Spinal cord (tissue), 10 donors: ENCODE results near the gene FBN2. TPM values are rescaled to one million over a fixed set of nuclear protein-coding genes. Genes with fewer than 3 reads are reported as not detected.

ENCODE experiments used
- DNase-seq, 6 donors: peaks; one replicate each; pipeline versions ENCODE4 v3.0.0 to v3.0.0-alpha.2; 2013 to 2015; ENCODE audit warnings: low spot score in 6 of 6, low read depth in 4 of 6
- H3K27ac ChIP-seq: one replicate; pipeline ENCODE4 v1.5.1; 2013; ENCODE audit warnings: low read depth, low read length, control low read depth
- H3K27me3 ChIP-seq: one replicate; pipeline ENCODE4 v1.6.1; 2013; ENCODE audit warnings: low read length; ENCODE audit not compliant: control insufficient read depth, insufficient read depth
- H3K36me3 ChIP-seq: one replicate; pipeline ENCODE4 v1.6.1; 2013; ENCODE audit warnings: low read length; ENCODE audit not compliant: control insufficient read depth, insufficient read depth
- H3K4me1 ChIP-seq: one replicate; pipeline ENCODE4 v1.6.1; 2013; ENCODE audit warnings: low read length; ENCODE audit not compliant: control insufficient read depth, insufficient read depth
- H3K4me3 ChIP-seq: one replicate; pipeline ENCODE4 v1.5.1; 2013; ENCODE audit warnings: low read depth, low read length, control low read depth
- H3K9me3 ChIP-seq: one replicate; pipeline ENCODE4 v1.6.1; 2013; ENCODE audit warnings: low read length; ENCODE audit not compliant: control insufficient read depth, insufficient read depth
- WGBS: methylation state at CpG from one replicate; pipeline ENCODE4 v1.1.5; 2013; ENCODE audit warnings: missing lambda C conversion rate; ENCODE audit not compliant: insufficient coverage; 5-methylcytosine and 5-hydroxymethylcytosine counted together
- polyA plus RNA-seq, 2 donors: library from polyadenylated mRNA; unstranded; fragments of 120-200 nt; gene quantifications; one replicate each; pipeline ENCODE4 v1.2.1, GENCODE V29; 2013; ENCODE audit not compliant: insufficient read length in 2 of 2
- total RNA-seq, 2 donors: library from RNA; depleted of rRNA in 1 of 2; stranded (reverse); fragments of 120-200 nt in 1 of 2; fragments of >200 nt in 1 of 2; gene quantifications; one replicate each; pipeline versions ENCODE4 v1.2.3 to v1.2.4, GENCODE V29; 2013 to 2014
- donor health status: healthy.

The FBN2 gene
- total and polyA plus RNA-seq, 4 donors: 11.9 to 134 (median 59.4) TPM

DNA sequence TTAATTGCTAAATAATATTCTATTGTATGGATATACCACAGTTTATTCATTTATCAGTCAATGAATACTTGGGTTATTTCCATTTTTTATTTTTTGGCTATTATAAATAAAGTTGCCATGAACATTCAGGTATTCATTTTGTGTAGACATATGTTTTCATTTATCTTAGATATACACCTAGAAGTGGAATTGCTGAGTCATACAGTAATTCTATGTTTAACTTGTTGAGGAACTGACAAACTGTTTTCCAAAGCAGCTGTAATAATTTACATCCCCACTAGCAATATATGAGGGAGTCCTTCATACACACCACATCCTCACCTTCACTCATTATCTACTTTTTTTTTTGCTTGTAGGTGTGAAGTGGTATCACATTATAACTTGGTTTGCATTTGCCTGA lies 123.6 kb downstream of the FBN2 start:
- Histone ChIP-seq H3K9me3 (no peaks in the 10 kb centered on the region), H3K27ac (no peak overlapping the region), H3K27me3 (no peaks in the 10 kb centered on the region), H3K4me3 (no peak overlapping the region), H3K36me3 (no peaks in the 10 kb centered on the region), H3K4me1 (no peaks in the 10 kb centered on the region)
- DNase-seq: no peak

- H3K4me3 ChIP-seq: no peak overlapping the region
- H3K27me3 ChIP-seq: no peaks in the 10 kb centered on the region
- 88% methylated on average over 1 of the region's 2 CpGs for WGBS
- no peaks in the 10 kb centered on the region for H3K4me1 ChIP-seq
- DNase-seq: no peak
- no peak overlapping the region for H3K27ac ChIP-seq
- H3K36me3 ChIP-seq: no peaks in the 10 kb centered on the region
- no peaks in the 10 kb centered on the region for H3K9me3 ChIP-seq
These were observed 124.7 kb downstream of the FBN2 start for GRCh38 chr5:128413356-128413755.

DNA sequence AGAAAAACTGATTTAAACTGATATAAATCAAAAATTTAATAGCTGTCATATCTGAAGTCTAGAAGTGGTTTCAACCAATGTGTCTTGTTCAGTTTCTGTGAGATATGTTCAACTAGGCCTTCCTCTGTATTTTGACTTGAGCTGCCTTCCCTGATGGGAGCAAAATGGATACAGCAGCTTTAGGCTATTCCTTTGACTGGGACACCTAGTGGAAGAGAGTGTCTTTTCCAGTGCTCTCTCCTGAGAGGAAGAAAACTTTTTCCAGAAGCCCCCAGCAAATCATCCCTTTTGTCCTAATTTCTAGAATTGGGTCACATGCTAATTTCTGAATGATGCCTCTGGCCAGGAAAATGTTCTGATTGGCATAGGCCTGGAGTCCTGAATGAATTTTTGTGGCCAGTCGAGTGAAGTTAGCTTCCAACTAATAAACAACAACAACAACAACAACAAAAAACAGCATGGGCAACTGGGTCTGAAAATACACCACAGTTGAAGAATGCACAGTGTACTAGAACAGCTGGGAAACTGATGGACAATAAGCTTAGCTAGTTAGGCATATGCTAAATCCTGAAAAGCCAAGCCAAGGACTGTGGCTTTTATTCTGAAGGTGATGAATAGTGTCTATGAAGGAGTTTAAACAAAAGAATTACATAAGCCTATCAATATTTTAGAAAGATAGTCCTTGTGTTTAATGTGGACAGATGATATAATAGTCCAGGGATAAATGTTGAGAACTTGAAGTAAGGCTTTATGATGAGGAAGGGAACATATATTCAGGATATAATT lies 125.7 kb downstream of the FBN2 start:
- WGBS: no CpG with 5 or more reads among the region's 1 CpG

GRCh38 chr5:128409166-128409800 lies 128.8 kb downstream of the FBN2 start:
- no peak overlapping the region for H3K4me3 ChIP-seq
- DNase-seq: peak in 2 of 6 donors; percentile 24 to 36
- H3K4me1 ChIP-seq: no peaks in the 10 kb centered on the region
- no peaks in the 10 kb centered on the region for H3K36me3 ChIP-seq
- H3K27me3 ChIP-seq: no peaks in the 10 kb centered on the region
- H3K27ac ChIP-seq: no peak overlapping the region
- H3K9me3 ChIP-seq: no peaks in the 10 kb centered on the region

More for the DNA sequence above, 125.7 kb downstream of the FBN2 start:
- H3K27me3 ChIP-seq: no peaks in the 10 kb centered on the region
- no peak overlapping the region for H3K27ac ChIP-seq
- no peak overlapping the region for H3K4me3 ChIP-seq
- no peaks in the 10 kb centered on the region for H3K4me1 ChIP-seq
- H3K9me3 ChIP-seq: no peaks in the 10 kb centered on the region
- no peak for DNase-seq
- no peaks in the 10 kb centered on the region for H3K36me3 ChIP-seq

GRCh38 chr5:128408622-128409021 lies 129.4 kb downstream of the FBN2 start:
- H3K36me3 ChIP-seq: no peaks in the 10 kb centered on the region
- no peaks in the 10 kb centered on the region for H3K9me3 ChIP-seq
- H3K4me3 ChIP-seq: no peak overlapping the region
- no peaks in the 10 kb centered on the region for H3K27me3 ChIP-seq
- no peak overlapping the region for H3K27ac ChIP-seq
- H3K4me1 ChIP-seq: no peaks in the 10 kb centered on the region
- no CpG with 5 or more reads among the region's 5 CpGs for WGBS
- no peak for DNase-seq

GRCh38 chr5:128407944-128408343 lies 130.1 kb downstream of the FBN2 start:
- H3K4me1 ChIP-seq: no peaks in the 10 kb centered on the region
- no peaks in the 10 kb centered on the region for H3K36me3 ChIP-seq
- WGBS: no CpG with 5 or more reads among the region's 1 CpG
- H3K4me3 ChIP-seq: no peak overlapping the region
- H3K27ac ChIP-seq: no peak overlapping the region
- H3K9me3 ChIP-seq: no peaks in the 10 kb centered on the region
- H3K27me3 ChIP-seq: no peaks in the 10 kb centered on the region
- DNase-seq: no peak

DNA sequence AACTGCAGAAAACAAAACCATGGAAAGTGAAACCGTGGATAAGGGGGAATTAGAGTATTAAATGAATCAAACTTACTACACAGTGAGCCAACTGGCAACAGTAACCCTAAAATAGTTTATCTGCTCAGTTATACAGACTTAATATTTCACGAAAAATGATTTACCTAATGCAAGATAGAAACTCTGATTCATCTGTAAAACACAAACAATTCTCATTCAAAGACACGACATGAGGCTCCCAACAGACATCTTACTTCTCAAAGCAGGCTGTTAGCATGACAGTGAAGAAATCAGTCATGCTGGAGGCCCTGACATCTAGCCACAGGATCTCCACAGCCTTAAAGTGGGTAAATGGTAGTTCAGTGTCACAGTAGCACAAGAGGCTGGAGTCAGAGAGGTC lies 131.2 kb downstream of the FBN2 start:
- Histone ChIP-seq H3K4me3 (no peak overlapping the region), H3K9me3 (no peaks in the 10 kb centered on the region), H3K4me1 (no peaks in the 10 kb centered on the region), H3K27ac (no peak overlapping the region), H3K36me3 (no peaks in the 10 kb centered on the region), H3K27me3 (no peaks in the 10 kb centered on the region)
- WGBS: 83% methylated on average over 1 of the region's 3 CpGs
- no peak for DNase-seq

GRCh38 chr5:128405159-128405558 lies 132.9 kb downstream of the FBN2 start:
- Histone ChIP-seq H3K27ac (no peak overlapping the region), H3K36me3 (no peaks in the 10 kb centered on the region), H3K9me3 (no peaks in the 10 kb centered on the region), H3K4me1 (no peaks in the 10 kb centered on the region), H3K27me3 (no peaks in the 10 kb centered on the region), H3K4me3 (no peak overlapping the region)
- DNase-seq: no peak
- WGBS: 93% methylated on average over 1 of the region's 2 CpGs

DNA sequence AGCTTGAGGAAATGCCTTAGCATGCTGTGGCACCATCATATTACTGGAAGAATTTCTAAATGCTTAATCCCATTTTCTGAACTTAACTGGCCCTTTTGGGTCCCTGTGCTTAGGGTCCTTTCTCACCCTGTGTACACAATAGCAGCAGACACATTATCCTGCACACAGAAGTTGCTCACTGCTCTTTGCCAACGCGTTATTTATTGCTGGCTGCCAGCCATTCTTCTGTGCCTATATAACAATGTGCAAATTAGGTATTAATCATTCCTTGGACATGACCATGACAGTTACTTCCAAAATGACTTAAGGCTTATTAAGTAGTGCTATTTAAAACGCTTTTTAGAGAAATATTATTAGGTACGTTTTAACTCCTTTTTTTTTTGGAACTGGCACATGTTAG lies 134.7 kb downstream of the FBN2 start:
- Histone ChIP-seq H3K4me3 (no peak overlapping the region), H3K36me3 (no peaks in the 10 kb centered on the region), H3K27ac (no peak overlapping the region), H3K9me3 (no peaks in the 10 kb centered on the region), H3K4me1 (no peaks in the 10 kb centered on the region), H3K27me3 (no peaks in the 10 kb centered on the region)
- peak in 2 of 6 donors; percentile 45 to 63 for DNase-seq
- WGBS: no CpG with 5 or more reads among the region's 4 CpGs

- no peaks in the 10 kb centered on the region for H3K9me3 ChIP-seq
- H3K4me1 ChIP-seq: no peaks in the 10 kb centered on the region
- H3K27ac ChIP-seq: no peak overlapping the region
- H3K27me3 ChIP-seq: no peaks in the 10 kb centered on the region
- no peaks in the 10 kb centered on the region for H3K36me3 ChIP-seq
- WGBS: 18% methylated on average over 1 of the region's 2 CpGs
- no peak overlapping the region for H3K4me3 ChIP-seq
- no peak for DNase-seq
These were observed 135.5 kb downstream of the FBN2 start for GRCh38 chr5:128402506-128402905.
